ENCODE data around the gene UTRN.

UTRN gene

DNA sequence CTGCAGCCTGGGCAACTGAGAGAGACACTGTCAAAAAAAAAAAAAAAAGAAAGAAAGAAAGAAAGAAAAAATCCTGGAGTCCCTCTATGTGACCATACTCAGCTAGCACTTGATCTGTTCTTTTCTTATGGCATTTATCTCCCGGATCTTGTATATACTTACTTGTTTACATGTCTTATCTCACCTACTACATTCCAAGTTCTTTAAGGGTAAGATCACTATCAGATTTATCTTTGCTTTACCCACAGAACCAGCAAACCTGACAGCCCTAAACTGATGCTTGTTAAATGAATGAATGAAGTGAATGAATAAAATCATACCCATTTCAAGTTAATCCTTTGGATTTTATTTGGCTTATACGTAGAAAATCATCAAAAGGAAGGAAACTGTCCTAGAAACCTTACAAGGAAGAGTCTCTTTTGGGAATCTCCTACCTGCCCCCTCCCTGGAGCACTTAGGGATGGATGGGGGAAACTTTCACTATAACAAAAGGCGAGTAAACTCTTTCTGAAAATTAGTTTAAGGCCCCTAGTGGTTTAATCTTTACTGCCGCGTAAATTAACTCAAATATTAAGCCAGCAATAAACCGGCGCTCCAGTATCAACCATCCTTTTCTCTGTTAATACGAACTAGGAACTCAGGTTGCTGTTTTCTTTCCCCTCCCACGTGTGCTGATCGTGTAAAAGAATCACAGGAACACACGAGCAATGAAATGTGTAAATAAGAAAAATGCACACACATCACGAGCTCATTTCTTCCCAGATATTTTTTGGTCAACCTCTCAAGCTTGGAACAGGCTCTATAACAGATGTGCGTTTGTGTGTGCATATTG lies 1.3 kb upstream of the UTRN start:
- no peak for DNase-seq

DNA sequence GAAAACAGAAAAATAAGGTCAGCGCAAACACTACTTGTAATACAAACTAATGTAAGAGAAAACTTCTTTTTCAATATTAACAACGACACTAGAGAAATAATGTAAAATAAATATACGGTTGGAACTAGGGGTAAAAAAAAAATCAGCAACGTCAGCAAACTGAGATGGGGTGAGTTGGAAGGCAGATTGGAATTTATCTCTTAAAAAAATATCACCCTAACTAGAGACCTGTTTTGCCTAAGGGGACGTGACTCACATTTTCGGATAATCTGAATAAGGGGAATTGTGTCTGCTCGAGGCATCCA lies 705 bp upstream of the UTRN start:
- no peak for DNase-seq

GRCh38 chr6:144285548-144285797 lies 338 bp downstream of the UTRN start:
- peak in 2 of 56 donors; percentile 6 to 21 for DNase-seq

GRCh38 chr6:144285798-144286502 lies 815 bp downstream of the UTRN start:
- DNase-seq, result peak in 42 of 56 donors; percentile 8 to 78 (median 28)

DNA sequence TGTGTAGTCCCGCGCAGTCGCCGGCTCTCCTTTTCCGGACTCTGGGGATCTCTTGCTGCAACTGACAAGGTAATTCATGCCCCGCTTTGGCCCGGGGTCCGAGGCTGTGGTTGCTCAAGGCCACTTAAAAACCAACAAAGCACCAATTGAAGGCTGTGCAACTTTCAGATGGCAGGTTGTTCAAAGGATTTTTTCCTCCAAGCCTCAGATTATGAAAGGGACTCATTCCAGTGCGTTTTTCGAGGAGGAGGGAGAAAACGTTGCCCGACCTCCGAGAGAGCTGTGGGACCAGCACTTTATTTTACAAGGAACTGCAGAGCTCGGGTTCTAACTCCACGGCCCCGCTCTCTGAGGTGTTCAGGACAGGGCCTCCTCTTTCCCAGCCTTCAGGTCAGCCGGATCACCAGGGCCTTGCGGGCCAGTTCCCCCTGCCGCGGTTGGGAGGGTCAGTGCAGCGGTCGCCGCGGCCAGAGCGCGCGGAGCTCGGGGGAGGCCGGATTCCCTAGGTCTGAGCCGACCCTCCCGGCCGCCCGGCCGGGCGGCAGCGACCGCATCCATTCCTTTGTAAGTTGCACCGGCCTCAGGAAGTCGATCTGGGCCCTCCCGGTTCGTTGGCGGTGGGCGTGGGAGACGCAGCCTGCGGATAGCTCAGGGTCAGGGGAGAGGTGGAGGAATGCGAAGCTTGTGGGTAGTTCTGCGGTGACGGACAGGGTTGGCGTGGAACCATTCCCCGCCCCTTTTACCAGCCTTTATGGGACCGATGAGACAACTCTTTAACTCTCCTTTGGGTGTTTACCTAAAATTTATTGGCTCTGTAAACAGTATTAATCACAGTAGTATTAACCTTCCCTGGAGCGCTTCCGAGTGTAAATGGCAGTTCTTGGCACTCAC lies 1.6 kb downstream of the UTRN start:
- DNase-seq, result peak in 13 of 56 donors; percentile 1 to 33 (median 7)

- no peak for DNase-seq
Measured at GRCh38 chr6:144289006-144289405, 3.9 kb downstream of the UTRN start.

GRCh38 chr6:144292372-144292771 lies 7.2 kb downstream of the UTRN start:
- no peak for DNase-seq

GRCh38 chr6:144294016-144294415 lies 8.9 kb downstream of the UTRN start:
- DNase-seq, result no peak

GRCh38 chr6:144295211-144295610 lies 10.1 kb downstream of the UTRN start:
- DNase-seq, result no peak

DNA sequence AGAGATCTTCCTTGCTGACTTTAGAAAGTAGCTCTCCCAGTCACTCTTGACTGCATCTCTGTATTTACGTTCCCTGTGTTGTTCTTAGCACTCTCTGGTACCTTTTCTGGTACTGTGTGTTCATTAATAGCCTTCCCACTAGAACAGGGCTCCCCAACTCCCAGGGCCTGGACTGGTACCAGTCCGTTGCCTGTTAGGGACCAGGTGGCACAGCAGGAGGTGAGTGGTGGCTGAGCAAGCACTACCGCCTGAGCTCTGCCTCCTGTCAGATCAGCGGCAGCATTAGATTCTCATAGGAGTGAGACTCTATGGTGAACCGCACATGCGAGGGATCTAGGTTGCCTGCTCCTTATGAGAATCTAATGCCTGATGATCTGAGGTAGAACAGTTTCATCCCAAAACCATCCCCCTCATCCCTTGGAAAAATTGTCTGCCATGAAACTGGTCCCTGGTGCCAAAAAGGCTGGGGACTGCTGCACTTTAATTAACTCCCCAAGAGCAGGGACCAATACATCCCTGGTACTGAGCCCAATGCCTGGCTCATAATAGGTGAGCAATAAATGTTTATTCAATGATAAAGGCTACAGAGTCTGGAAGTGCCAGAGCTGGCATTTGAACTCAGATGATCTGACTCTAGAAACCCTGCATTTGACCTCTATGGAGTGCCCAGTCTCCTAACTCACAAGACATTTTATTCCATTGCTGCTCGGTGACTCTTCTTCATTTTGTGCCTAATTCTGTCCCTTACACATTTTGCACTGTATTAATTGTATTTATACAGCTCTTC lies 11.0 kb downstream of the UTRN start:
- DNase-seq, result no peak

- no peak for DNase-seq
Measured at GRCh38 chr6:144296973-144297372, 11.8 kb downstream of the UTRN start.

DNA sequence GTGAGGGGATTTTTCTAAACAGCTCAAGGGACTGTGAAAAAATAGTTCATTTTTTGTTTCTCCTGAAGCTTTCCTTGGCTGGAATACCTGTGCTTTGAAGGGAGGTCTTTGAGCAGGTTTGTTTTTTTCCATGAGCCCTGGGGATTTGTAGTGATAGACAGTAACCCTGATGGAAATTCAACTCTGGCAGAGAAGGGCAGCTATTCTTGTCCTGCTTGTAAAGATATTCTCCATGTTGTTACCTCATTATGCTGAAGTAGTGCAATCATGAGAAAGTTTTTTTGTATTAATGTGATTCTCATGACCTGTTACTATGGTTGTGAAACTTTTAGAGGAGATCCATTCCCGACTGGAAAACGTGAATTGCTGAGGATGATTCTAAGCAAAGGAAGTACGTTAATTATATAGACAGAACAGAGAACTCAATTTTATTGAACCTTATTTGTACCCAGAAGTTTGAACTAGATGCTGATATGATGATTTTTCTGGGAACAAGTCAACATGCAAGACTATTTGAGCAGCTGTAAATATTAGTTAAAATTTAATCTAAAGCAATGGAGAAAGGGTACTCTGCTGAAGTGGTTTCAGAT lies 12.5 kb downstream of the UTRN start:
- DNase-seq, result no peak

GRCh38 chr6:144298194-144298593 lies 13.1 kb downstream of the UTRN start:
- DNase-seq, result no peak

DNA sequence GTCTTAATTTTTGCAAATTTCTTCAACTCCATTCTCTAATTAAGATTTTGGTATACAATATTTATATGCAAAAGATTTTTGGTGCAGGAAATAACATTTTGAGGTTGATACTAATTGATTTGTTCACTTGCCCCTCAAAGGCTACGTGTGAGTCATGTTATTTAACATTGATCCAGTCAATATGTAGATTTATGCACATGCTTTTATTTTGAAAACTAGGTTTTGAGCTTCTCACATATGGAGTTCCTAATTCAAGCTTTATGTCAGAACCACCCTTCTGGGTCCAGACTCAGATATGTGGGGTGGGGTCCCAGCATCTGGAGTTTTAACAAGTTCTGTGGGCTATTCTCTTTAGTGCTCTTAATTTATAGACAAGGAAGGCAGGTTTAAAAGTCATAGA lies 13.8 kb downstream of the UTRN start:
- DNase-seq, result no peak

DNA sequence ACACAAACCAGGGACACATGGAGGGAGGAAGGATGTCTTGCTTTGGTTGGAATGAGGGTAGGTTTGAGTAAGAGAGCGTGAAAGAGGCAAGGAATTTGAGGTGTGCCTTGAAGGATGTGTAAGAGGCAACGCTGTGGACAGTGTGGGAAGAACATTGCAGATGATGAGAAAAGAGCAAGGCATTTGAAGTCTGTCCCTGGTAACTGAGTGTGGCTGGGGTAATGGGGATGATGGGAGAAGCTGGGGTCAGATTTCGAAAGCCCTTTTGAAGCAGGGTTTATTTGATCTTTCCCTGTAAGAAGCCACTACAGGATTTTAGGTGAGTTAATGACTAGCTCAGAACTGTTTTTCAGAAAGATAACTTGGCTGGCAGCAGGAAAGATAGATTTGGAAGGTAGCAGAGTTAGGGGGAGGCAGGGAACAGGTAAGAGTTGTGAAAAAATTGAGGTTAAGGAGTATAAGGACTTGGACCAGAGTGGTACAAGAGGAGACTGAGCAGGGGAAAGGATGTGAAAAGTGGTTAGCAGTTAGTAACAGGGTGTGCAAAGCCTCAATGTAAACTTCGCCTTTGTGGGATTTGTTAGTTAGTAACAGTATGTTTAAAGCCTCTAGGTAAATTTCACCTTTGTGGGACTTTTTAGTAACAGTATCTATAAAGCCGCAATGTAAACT lies 17.7 kb downstream of the UTRN start:
- no peak for DNase-seq

DNA sequence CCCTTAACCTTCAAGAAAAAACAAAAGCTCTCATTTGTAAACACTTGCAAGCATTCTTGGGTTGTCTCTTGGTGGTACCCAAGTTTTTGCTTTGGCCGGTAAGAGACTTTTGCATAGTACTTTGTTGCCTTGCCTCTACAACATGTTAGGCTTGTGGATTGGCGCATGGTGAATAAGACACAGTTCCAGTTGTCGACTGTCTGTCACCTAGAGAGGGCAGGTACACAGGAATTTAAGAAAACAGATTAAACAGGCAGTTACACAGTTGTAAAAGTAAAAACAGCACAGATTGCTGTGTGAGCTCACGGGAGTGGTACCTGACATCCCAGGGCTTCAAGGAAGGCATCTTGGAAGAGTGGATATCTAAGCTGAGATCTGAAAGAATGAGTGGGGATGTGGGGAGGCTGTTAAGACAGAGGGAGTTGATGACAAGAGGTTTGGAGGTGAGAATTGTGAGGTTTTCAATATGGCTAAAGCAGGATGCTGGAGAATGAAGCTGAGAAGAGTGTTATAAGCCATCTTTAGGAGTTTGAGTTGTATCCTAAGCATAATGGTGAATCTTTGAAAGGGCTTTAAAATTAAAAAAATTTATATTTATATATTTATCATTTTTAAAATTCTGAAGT lies 19.2 kb downstream of the UTRN start:
- no peak for DNase-seq

- no peak for DNase-seq
Measured at GRCh38 chr6:144305567-144305966, 20.4 kb downstream of the UTRN start.

- no peak for DNase-seq
Measured at GRCh38 chr6:144305985-144306384, 20.9 kb downstream of the UTRN start.

- DNase-seq, result no peak
Measured at GRCh38 chr6:144307880-144308279, 22.7 kb downstream of the UTRN start.

GRCh38 chr6:144310765-144311164 lies 25.6 kb downstream of the UTRN start:
- no peak for DNase-seq
